Activated T-helper 17 cell treated with anti-CD3 and anti-CD28 coated beads, Interleukin-2, amount 50 U/mL, for 72 hours (primary cell): ENCODE data around the gene BRD7. TPM values are rescaled to one million over a fixed set of nuclear protein-coding genes. Genes with fewer than 3 reads are reported as not detected.

Experiments
- ATAC-seq: fragments of 150-1000 bp; cut with Tn5 transposase; replicated peaks from 2 replicates; pipeline ENCODE4 v1.10.0; 2021; ENCODE audit warnings: mild to moderate bottlenecking, moderate library complexity
- H3K27ac Mint-ChIP-seq: one replicate; pipeline ENCODE4 v1.8.0; 2022; ENCODE audit warnings: mixed read lengths
- H3K27me3 Mint-ChIP-seq: one replicate; pipeline ENCODE4 v1.8.0; 2022; ENCODE audit warnings: mixed read lengths
- H3K36me3 Mint-ChIP-seq: one replicate; pipeline ENCODE4 v1.8.0; 2022; ENCODE audit warnings: low read depth, mild to moderate bottlenecking, mixed read lengths
- H3K4me1 Mint-ChIP-seq: one replicate; pipeline ENCODE4 v1.8.0; 2022; ENCODE audit warnings: mixed read lengths
- H3K4me3 Mint-ChIP-seq: one replicate; pipeline ENCODE4 v1.8.0; 2022; ENCODE audit warnings: mild to moderate bottlenecking, mixed read lengths
- H3K9me3 Mint-ChIP-seq: one replicate; pipeline ENCODE4 v1.8.0; 2022; ENCODE audit warnings: mixed read lengths
- total RNA-seq, 2 donors: library from RNA; stranded (reverse); gene quantifications; one replicate each; pipeline ENCODE4 v1.2.3, GENCODE V29; 2022

BRD7 gene
- 10 to 100 TPM; 53.5 to 63.9 TPM for total RNA-seq

DNA sequence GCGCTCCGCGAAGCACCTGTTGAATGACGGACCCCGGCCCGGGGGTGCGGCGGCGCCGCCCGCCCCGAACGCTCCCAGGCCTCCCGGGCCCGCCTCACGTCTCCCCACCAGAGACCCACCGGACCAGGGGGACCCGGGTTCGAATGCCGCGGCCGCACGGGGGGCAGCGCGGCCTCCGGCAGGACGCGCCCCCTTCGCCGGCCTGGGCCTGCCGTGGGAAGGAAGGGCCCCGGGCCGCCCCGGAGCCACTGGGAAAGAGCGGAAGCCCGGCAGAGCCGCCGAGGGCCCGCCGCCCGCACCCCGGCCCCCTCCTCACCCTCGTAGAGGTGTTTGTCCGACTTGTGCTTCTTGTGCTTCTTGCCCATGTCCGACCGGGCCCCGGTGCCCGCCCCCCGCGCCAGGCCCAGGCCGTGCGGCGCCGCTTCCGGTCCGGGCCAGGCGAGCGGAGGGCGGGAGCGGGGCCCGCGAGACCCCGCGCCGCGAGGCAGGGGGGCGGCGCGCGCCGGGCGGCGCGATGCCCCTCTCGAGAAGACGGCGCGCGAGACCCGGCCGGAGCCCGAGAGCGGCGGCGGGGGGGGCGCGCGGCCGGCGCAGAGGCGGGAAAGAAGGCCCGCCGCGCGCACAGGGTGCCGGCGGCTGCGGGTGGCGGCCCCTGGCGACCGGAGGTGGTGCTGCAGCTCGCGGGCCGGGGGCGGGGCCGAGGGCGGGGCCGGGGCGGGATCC, at the start of gene BRD7:
TSS of gene BRD7 (minus strand) at position 579 of the 723 bp plus-strand sequence. CDS start at position 365, 214 bp downstream.
- peak within 1 kb of the TSS; percentile 92 for H3K4me3 Mint-ChIP-seq
- H3K36me3 Mint-ChIP-seq, result peaks cover 51% of the 10 kb centered on the region
- H3K27ac Mint-ChIP-seq, result peak within 1 kb of the TSS; percentile 97
- H3K9me3 Mint-ChIP-seq, result no peaks in the 10 kb centered on the region
- no peaks in the 10 kb centered on the region for H3K27me3 Mint-ChIP-seq
- peaks cover 31% of the 10 kb centered on the region for H3K4me1 Mint-ChIP-seq
- ATAC-seq, result peak; percentile 80

- no peaks in the 10 kb centered on the region for H3K4me1 Mint-ChIP-seq
- H3K27me3 Mint-ChIP-seq, result peaks cover 15% of the 10 kb centered on the region
- H3K4me3 Mint-ChIP-seq, result no peak overlapping the region
- no peak for ATAC-seq
- no peaks in the 10 kb centered on the region for H3K36me3 Mint-ChIP-seq
- no peak overlapping the region for H3K27ac Mint-ChIP-seq
- peaks cover 32% of the 10 kb centered on the region for H3K9me3 Mint-ChIP-seq
Measured at GRCh38 chr16:50416388-50416787, 47.6 kb upstream of the BRD7 start.

- no peak overlapping the region for H3K4me3 Mint-ChIP-seq
- H3K36me3 Mint-ChIP-seq, result no peaks in the 10 kb centered on the region
- peaks cover 26% of the 10 kb centered on the region for H3K9me3 Mint-ChIP-seq
- no peak for ATAC-seq
- peaks cover 5% of the 10 kb centered on the region for H3K27me3 Mint-ChIP-seq
- no peak overlapping the region for H3K27ac Mint-ChIP-seq
- H3K4me1 Mint-ChIP-seq, result no peaks in the 10 kb centered on the region
Measured at GRCh38 chr16:50414152-50414551, 45.4 kb upstream of the BRD7 start.

GRCh38 chr16:50411034-50411433, 42.2 kb upstream of the BRD7 start:
- Mint-ChIP-seq H3K27me3 (no peaks in the 10 kb centered on the region), H3K27ac (no peak overlapping the region), H3K4me1 (no peaks in the 10 kb centered on the region), H3K9me3 (peaks cover 3% of the 10 kb centered on the region), H3K4me3 (no peak overlapping the region), H3K36me3 (no peaks in the 10 kb centered on the region)
- no peak for ATAC-seq

- H3K4me1 Mint-ChIP-seq, result no peaks in the 10 kb centered on the region
- no peaks in the 10 kb centered on the region for H3K36me3 Mint-ChIP-seq
- H3K4me3 Mint-ChIP-seq, result no peak overlapping the region
- H3K27ac Mint-ChIP-seq, result no peak overlapping the region
- peaks cover 3% of the 10 kb centered on the region for H3K9me3 Mint-ChIP-seq
- no peak for ATAC-seq
- H3K27me3 Mint-ChIP-seq, result no peaks in the 10 kb centered on the region
Measured at GRCh38 chr16:50408001-50408561, 39.3 kb upstream of the BRD7 start.

- H3K4me3 Mint-ChIP-seq, result no peak overlapping the region
- peaks cover 3% of the 10 kb centered on the region for H3K9me3 Mint-ChIP-seq
- H3K4me1 Mint-ChIP-seq, result no peaks in the 10 kb centered on the region
- H3K27me3 Mint-ChIP-seq, result no peaks in the 10 kb centered on the region
- H3K27ac Mint-ChIP-seq, result no peak overlapping the region
- ATAC-seq, result no peak
- no peaks in the 10 kb centered on the region for H3K36me3 Mint-ChIP-seq
Measured at GRCh38 chr16:50407351-50407750, 38.6 kb upstream of the BRD7 start.

DNA sequence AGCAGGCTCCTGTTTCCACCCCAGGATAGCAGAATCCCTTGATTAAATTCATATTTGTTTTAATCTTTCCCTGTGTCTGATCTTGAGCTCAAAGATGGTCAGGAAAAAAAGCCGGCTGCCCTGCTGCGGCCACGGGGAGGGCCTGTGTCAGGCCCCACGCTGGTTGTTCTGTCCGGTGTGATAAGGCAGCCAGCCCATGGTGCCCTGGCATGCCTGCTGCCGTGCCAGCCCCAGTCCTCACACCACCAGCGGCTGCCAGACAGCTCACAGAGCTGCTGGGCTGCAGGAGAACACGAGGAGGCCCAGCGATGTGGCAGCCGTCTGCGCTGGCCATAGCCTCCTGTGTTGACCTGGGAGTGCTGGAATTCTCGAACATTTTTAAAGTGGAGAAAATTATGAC, 34.7 kb upstream of the BRD7 start:
- H3K9me3 Mint-ChIP-seq, result no peaks in the 10 kb centered on the region
- H3K4me3 Mint-ChIP-seq, result no peak overlapping the region
- H3K27me3 Mint-ChIP-seq, result no peaks in the 10 kb centered on the region
- no peaks in the 10 kb centered on the region for H3K4me1 Mint-ChIP-seq
- ATAC-seq, result no peak
- no peaks in the 10 kb centered on the region for H3K36me3 Mint-ChIP-seq
- no peak overlapping the region for H3K27ac Mint-ChIP-seq

- H3K4me3 Mint-ChIP-seq, result no peak overlapping the region
Measured at GRCh38 chr16:50402298-50402895, 33.6 kb upstream of the BRD7 start.

DNA sequence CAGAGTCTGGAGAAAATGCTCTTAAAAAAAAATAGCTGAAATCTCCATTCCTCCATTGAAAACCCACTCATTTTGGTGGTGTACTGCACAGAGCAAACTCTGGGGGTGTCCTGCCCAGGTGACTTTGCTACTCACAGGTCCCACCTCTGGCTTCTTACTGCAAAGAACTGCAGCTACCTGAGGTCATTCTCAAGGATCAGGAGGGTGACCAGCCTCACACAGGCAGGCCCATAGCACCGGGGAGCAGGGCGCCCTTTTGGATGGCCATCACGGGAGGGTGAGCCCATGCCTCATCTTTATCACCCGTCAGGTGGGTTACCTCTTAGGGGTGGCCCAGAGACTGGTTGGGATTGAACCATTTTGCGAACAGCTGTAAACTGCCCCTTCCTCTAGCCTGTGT, 32.6 kb upstream of the BRD7 start:
- Mint-ChIP-seq H3K27ac (no peak overlapping the region), H3K36me3 (no peaks in the 10 kb centered on the region), H3K4me3 (no peak overlapping the region), H3K4me1 (peaks cover 3% of the 10 kb centered on the region), H3K27me3 (no peaks in the 10 kb centered on the region), H3K9me3 (no peaks in the 10 kb centered on the region)
- no peak for ATAC-seq

More at GRCh38 chr16:50402298-50402895, 33.6 kb upstream of the BRD7 start:
- H3K9me3 Mint-ChIP-seq, result no peaks in the 10 kb centered on the region
- no peaks in the 10 kb centered on the region for H3K27me3 Mint-ChIP-seq
- no peak for ATAC-seq
- no peak overlapping the region for H3K27ac Mint-ChIP-seq
- H3K36me3 Mint-ChIP-seq, result no peaks in the 10 kb centered on the region
- H3K4me1 Mint-ChIP-seq, result no peaks in the 10 kb centered on the region

GRCh38 chr16:50400967-50401348, 32.2 kb upstream of the BRD7 start:
- H3K36me3 Mint-ChIP-seq, result no peaks in the 10 kb centered on the region
- no peaks in the 10 kb centered on the region for H3K9me3 Mint-ChIP-seq
- no peak overlapping the region for H3K4me3 Mint-ChIP-seq
- H3K27ac Mint-ChIP-seq, result no peak overlapping the region
- no peaks in the 10 kb centered on the region for H3K27me3 Mint-ChIP-seq
- no peak for ATAC-seq
- H3K4me1 Mint-ChIP-seq, result peaks cover 7% of the 10 kb centered on the region

GRCh38 chr16:50400312-50400966, 31.7 kb upstream of the BRD7 start:
- no peaks in the 10 kb centered on the region for H3K36me3 Mint-ChIP-seq
- no peak overlapping the region for H3K4me3 Mint-ChIP-seq
- ATAC-seq, result no peak
- no peaks in the 10 kb centered on the region for H3K27me3 Mint-ChIP-seq
- H3K9me3 Mint-ChIP-seq, result no peaks in the 10 kb centered on the region
- H3K27ac Mint-ChIP-seq, result no peak overlapping the region
- peaks cover 10% of the 10 kb centered on the region for H3K4me1 Mint-ChIP-seq

DNA sequence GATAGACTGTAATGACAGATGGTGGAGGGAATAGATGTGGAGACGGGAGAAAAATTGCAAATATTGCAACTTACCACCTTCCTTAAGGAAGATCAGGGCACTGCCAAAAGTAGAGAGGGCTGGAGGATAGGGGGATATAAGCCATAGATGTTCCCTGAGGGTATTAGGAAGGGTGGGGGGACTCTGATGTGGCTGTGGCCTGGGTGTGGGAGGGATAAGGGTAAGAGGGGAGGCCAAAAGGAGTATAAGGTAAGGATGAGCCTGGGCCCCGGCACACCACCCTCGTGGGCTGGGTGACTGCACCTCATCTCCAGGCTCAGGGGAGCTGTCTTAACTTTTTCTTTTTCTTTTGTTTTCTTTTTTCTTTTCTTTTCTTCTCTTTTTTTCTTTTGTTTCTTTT, 30.6 kb upstream of the BRD7 start:
- no peaks in the 10 kb centered on the region for H3K27me3 Mint-ChIP-seq
- H3K9me3 Mint-ChIP-seq, result no peaks in the 10 kb centered on the region
- H3K36me3 Mint-ChIP-seq, result no peaks in the 10 kb centered on the region
- H3K4me1 Mint-ChIP-seq, result peaks cover 17% of the 10 kb centered on the region
- no peak overlapping the region for H3K27ac Mint-ChIP-seq
- ATAC-seq, result no peak
- no peak overlapping the region for H3K4me3 Mint-ChIP-seq

DNA sequence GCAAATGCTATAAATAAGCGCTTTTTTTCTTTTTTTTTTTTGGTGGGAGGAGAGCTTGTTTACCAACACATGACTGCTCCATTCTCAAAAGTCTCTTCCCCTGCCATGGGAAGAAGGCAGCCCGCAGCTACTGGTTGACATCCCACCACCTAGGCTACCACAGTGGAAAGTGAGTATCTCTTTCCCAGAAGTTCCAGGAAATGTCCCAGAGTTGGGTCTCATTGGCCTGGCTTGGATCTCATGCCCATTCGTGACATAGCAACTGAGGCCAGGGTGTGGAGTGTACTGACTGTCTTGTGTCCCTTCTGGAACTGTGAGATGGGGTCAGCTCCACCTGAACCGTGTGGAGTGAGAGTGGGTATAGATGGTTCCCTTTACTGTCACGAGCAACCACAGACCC, 29.5 kb upstream of the BRD7 start:
- H3K9me3 Mint-ChIP-seq, result no peaks in the 10 kb centered on the region
- H3K4me3 Mint-ChIP-seq, result no peak overlapping the region

DNA sequence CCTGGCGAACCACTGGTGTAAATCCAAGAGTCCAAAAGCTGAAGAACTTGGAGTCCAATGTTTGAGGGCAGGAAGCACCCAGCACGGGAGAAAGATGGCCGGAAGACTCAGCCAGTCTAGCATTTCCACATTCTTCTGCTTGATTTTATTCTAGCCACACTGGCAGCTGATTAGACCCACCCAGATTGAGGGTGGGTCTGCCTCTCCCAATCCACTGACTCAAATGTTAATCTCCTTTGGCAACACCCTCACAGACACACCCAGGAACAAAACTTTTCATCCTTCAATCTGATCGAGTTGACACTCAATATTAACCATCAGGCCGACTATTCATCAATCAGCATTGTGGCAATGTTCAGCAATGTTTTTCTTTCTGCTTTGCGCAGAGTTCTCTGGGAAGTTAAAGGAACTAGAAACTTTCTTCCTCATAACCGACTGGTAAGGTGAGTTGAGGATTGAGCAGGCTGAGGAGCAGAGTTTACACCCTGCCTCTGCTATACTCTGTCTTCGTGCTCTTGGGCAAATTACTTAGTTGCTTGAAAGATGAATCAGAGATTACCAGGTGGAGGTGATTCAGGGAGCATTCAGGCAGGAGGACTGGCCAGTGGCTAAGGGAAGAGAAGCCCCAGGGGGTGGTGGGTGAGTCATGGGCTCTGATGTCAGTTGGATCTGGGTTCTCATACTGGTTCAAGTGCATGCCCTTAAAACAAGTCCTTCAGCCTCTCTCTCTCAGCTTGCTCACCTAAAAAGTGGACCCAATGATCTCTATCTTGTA, 28.2 kb upstream of the BRD7 start:
- ATAC-seq, result peak; percentile 62
- H3K27me3 Mint-ChIP-seq, result no peaks in the 10 kb centered on the region
- peak overlapping the region; percentile 43 for H3K27ac Mint-ChIP-seq
- H3K9me3 Mint-ChIP-seq, result no peaks in the 10 kb centered on the region
- no peaks in the 10 kb centered on the region for H3K36me3 Mint-ChIP-seq
- H3K4me3 Mint-ChIP-seq, result no peak overlapping the region
- H3K4me1 Mint-ChIP-seq, result peaks cover 17% of the 10 kb centered on the region

More for the DNA sequence above, 29.5 kb upstream of the BRD7 start:
- no peaks in the 10 kb centered on the region for H3K36me3 Mint-ChIP-seq
- peaks cover 17% of the 10 kb centered on the region for H3K4me1 Mint-ChIP-seq
- no peak overlapping the region for H3K27ac Mint-ChIP-seq
- no peaks in the 10 kb centered on the region for H3K27me3 Mint-ChIP-seq
- ATAC-seq, result no peak
